GM19193 (cell line): Measurements from ENCODE around the gene TMEM108.

Experiments used
- POLR2A ChIP-seq: IDR thresholded peaks from 4 replicates; pipeline ENCODE4 v1.6.1; 2011; ENCODE audit not compliant: insufficient read depth, insufficient read length; ENCODE audit errors: extremely low read depth

The TMEM108 gene

GRCh38 chr3:133418361-133418760 lies 380.2 kb downstream of the TMEM108 start:
- no peak for TF ChIP-seq POLR2A

GRCh38 chr3:133419151-133419909 lies 381.1 kb downstream of the TMEM108 start:
- no peak for TF ChIP-seq POLR2A

- TF ChIP-seq POLR2A, result peak; percentile 43
Observed at GRCh38 chr3:133424937-133425869, 387.0 kb downstream of the TMEM108 start.

- no peak for TF ChIP-seq POLR2A
Observed at GRCh38 chr3:133425898-133426297, 387.7 kb downstream of the TMEM108 start.

- no peak for TF ChIP-seq POLR2A
Observed at GRCh38 chr3:133426721-133427120, 388.5 kb downstream of the TMEM108 start.

- TF ChIP-seq POLR2A, result no peak
Observed at GRCh38 chr3:133428552-133428951, 390.4 kb downstream of the TMEM108 start.

GRCh38 chr3:133429063-133429462 lies 390.9 kb downstream of the TMEM108 start:
- TF ChIP-seq POLR2A, result no peak

- no peak for TF ChIP-seq POLR2A
Observed at GRCh38 chr3:133439563-133439962, 401.4 kb downstream of the TMEM108 start.

GRCh38 chr3:133440652-133441051 lies 402.5 kb downstream of the TMEM108 start:
- no peak for TF ChIP-seq POLR2A

GRCh38 chr3:133441867-133442270 lies 403.7 kb downstream of the TMEM108 start:
- peak; percentile 24 for TF ChIP-seq POLR2A

- no peak for TF ChIP-seq POLR2A
Observed at GRCh38 chr3:133442518-133442917, 404.3 kb downstream of the TMEM108 start.

- no peak for TF ChIP-seq POLR2A
Observed at GRCh38 chr3:133443649-133444422, 405.6 kb downstream of the TMEM108 start.

GRCh38 chr3:133444423-133444774 lies 406.2 kb downstream of the TMEM108 start:
- TF ChIP-seq POLR2A, result no peak

- TF ChIP-seq POLR2A, result no peak
Observed at GRCh38 chr3:133445108-133445507, 406.9 kb downstream of the TMEM108 start.
